Stimulated activated CD4-positive, alpha-beta T cell treated with anti-CD3 and anti-CD28 coated beads, Interleukin-4, amount 100 ng/mL, for 24 hours (primary cell): Measurements from ENCODE around the gene TRIML1.
"Not testable (repeated sequence)": the region's sequence is repeated elsewhere in the genome, so short reads cannot be mapped to it uniquely, and the experiment has no call there.

Source experiments
- DNase-seq: peaks from one replicate; pipeline ENCODE4 v3.0.0-alpha.2; 2020

TRIML1 gene

GRCh38 chr4:188154668-188155405 is 15.6 kb downstream of the TRIML1 start:
- DNase-seq, result no peak

GRCh38 chr4:188158336-188158735 is 19.1 kb downstream of the TRIML1 start:
- no peak for DNase-seq

- not testable (repeated sequence) for DNase-seq
These were observed 20.4 kb downstream of the TRIML1 start for GRCh38 chr4:188159513-188160226.

GRCh38 chr4:188160406-188160805 is 21.2 kb downstream of the TRIML1 start:
- no peak for DNase-seq

- no peak for DNase-seq
These were observed 21.9 kb downstream of the TRIML1 start for GRCh38 chr4:188161167-188161566.

- DNase-seq, result no peak
These were observed 23.5 kb downstream of the TRIML1 start for GRCh38 chr4:188162698-188163097.

GRCh38 chr4:188168726-188169373 is 29.6 kb downstream of the TRIML1 start:
- no peak for DNase-seq

GRCh38 chr4:188171551-188171950 is 32.3 kb downstream of the TRIML1 start:
- DNase-seq, result no peak

GRCh38 chr4:188175288-188175687 is 36.0 kb downstream of the TRIML1 start:
- DNase-seq, result no peak

- DNase-seq, result no peak
These were observed 38.9 kb downstream of the TRIML1 start for GRCh38 chr4:188177997-188178675.

GRCh38 chr4:188178806-188179205 is 39.6 kb downstream of the TRIML1 start:
- no peak for DNase-seq

- no peak for DNase-seq
These were observed 47.9 kb downstream of the TRIML1 start for GRCh38 chr4:188187106-188187505.

GRCh38 chr4:188190461-188190860 is 51.2 kb downstream of the TRIML1 start:
- no peak for DNase-seq

- DNase-seq, result no peak
These were observed 55.2 kb downstream of the TRIML1 start for GRCh38 chr4:188194421-188194820.

GRCh38 chr4:188195389-188195985 is 56.2 kb downstream of the TRIML1 start:
- no peak for DNase-seq

- no peak for DNase-seq
These were observed 57.0 kb downstream of the TRIML1 start for GRCh38 chr4:188196134-188196735.
